Cortex of kidney (tissue), 1 donor: ENCODE data around the gene SKA1.
A peak's percentile ranks its signal among the peaks of the same experiment; 100 is the strongest.

Source experiments
- DNase-seq: peaks from one replicate; lab custom pipeline; 2025; lab: John Stamatoyannopoulos, UW

SKA1 gene, protein sequence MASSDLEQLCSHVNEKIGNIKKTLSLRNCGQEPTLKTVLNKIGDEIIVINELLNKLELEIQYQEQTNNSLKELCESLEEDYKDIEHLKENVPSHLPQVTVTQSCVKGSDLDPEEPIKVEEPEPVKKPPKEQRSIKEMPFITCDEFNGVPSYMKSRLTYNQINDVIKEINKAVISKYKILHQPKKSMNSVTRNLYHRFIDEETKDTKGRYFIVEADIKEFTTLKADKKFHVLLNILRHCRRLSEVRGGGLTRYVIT

DNA sequence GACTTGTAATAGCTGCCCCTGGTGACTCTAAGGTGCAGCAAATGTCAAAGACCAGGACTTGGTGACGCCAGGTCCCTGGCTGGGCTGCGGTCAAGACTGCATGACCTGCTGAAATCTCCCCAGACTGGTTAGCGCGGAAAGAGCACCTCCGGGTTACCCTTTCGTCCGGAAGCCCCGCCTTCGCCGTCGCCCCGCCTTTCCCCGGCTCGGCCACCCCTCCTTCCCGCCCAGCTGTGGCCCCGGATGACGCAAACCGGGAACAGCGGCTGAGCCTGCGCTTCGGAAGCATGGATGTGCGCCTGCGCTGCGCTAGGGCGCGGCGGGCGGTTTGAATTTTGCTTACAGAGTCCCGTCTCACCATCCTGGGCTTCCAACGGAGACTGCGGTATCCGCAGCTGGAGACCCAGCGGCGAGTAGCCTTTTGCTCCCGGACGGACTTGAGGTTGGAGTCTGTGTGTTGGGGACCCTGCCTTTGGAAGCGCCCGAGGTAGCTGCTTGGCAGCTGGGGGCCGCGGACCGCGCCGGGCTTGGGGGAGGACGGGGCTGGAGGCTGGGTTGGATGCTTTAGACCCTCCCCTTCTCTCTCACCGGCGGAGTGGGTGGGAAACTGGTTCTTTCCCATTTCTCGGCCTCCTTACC is at the start of gene SKA1:
Gene SKA1 (plus strand): TSS at position 294 of the 639 bp plus-strand sequence. CDS start 785 bp downstream, outside the sequence.
- peak; percentile 29 for DNase-seq

- DNase-seq: no peak
These were observed 46.9 kb upstream of the SKA1 start for GRCh38 chr18:50327983-50328382.

GRCh38 chr18:50330176-50330575 is 44.7 kb upstream of the SKA1 start:
- DNase-seq: no peak

GRCh38 chr18:50331691-50332090 is 43.2 kb upstream of the SKA1 start:
- no peak for DNase-seq

GRCh38 chr18:50334546-50335152 is 40.2 kb upstream of the SKA1 start:
- no peak for DNase-seq

GRCh38 chr18:50338122-50338521 is 36.7 kb upstream of the SKA1 start:
- no peak for DNase-seq

DNA sequence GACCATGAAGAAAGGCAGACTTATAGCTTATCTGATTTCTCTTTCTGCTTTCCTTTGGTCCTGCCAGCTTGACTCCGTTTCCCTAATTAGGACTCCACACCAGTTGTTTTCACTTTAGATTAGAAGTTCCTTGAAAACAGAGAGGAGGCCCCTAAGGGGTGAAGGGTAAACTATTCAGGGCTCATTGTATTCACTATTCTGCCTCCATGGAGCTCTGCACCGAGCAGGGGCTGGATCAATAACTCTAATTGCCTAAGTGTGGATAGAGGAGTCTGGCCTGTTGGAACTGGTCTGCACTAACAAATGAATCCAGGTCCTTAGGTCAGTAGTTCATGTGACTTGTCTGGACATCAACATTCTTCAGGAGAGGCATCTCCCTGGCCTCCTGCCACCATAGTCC is 36.1 kb upstream of the SKA1 start:
- DNase-seq: no peak

- no peak for DNase-seq
These were observed 34.8 kb upstream of the SKA1 start for GRCh38 chr18:50340078-50340477.

DNA sequence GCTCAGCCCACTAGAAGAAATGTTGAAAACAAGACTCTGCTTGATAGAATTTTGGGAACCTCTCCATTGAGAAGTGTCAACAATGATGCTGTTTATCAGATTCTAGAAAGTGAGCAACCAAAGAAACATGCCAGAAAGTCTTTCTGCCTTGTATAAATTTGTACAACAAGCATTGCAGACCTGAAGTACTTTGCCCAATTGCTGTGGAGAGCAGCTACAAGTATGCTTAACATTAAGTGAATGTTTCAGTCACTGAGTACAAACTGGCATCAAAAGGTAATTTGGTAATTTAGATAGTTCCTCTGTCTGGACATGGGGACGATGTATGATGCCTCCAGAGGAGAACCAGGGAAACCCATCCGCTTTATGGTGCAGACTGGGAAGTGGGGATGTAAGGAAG is 33.4 kb upstream of the SKA1 start:
- DNase-seq: no peak

- DNase-seq: no peak
These were observed 24.1 kb upstream of the SKA1 start for GRCh38 chr18:50350699-50351098.

DNA sequence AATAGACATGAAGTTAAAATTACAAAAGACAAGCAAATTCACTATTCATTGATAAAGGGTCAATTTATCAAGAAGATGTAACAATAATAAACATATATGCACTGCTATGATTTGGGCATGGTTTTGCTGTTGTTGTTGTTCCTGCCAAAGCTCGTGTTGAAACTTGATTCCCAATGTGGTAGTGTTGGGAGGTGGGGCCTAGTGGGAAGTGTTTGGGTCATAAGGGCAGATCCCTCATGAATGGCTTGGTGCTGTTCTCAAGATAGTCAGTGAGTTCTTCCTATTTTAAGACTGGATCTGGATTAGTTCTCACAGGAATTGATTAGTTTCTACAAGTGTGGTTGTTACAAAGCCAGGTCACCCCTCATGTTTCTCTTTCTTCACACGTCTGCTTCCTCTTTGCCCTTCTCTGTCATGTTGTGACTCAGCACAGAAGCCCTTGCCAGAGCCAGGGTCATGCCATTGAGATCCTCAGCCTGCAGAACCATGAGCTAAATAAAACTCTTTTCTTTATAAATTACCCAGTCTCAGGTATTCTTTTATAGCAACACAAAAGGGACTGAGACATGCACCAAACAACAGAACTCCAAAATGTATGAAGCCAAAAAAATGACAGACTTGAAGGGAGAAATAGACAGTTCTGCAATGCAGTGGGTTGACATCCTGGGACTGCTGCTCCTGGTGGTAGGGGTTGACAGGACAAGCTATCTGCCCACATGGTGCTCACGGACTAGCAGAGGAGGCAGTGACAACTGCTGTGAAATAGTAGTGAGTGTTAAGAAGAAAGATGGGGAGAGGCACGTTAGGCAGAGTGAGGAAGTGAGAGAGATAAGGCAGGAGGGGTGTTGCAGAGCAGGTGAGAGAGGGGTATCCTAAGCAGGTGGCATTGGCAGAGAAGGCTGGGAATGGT is 18.6 kb upstream of the SKA1 start:
- no peak for DNase-seq

DNA sequence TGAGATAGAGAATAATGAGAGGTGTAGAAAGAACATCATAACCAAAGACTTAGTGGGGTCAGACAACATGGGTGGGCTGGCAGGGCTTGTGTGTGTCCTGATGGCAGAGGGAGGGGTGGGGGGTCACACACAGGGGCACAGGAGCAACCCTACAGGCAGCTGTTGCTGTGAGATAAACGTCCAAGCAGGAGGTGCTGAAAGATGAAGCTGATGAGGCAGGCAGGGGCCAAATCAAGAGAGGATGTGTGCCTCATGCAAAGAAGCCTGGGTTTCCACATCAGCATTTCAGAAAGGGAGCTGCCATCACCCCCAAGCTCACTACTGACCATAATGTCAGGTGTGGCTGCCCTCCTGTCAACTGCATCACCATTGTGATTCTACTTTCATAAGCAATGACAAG is 16.0 kb upstream of the SKA1 start:
- no peak for DNase-seq

DNA sequence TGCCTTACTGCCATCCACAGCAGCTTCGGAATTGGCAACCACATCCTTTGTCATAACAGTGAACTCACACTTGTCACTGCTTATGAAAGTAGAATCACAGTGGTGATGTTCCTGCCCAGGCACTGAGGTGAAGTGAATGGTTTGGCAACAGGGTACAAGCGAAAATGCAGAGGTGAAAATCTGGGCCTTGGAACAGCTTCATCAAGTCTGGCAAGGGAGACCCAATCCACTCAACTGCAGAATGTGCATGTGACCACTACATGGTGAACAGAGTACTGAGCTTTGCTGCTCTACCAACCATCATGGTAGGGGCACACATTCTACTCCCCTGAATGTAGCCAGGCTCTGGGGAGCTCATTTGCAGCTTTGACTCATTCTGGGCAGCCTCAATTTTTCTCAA is 15.0 kb upstream of the SKA1 start:
- DNase-seq: no peak

GRCh38 chr18:50360611-50361010 is 14.2 kb upstream of the SKA1 start:
- DNase-seq: no peak

- no peak for DNase-seq
These were observed 5.2 kb upstream of the SKA1 start for GRCh38 chr18:50369672-50370071.

DNA sequence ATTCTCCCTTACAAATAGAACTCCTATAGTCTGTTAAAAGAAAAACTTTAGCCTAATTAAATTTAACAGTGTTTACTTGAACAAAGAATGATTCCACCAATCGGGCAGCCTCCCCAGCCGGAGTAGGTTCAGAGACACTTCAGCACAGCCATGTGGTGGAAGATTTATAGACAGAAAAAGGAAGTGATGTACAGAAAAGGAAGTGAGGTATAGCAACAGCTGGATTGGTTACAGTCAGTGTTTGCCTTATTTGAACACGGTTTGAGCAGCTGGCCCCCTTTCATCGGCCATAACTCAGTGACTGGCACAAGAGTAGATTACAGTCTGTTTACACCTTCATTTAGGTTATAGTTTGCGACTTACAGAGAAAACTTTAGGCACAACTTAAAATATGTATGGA is 2.1 kb upstream of the SKA1 start:
- no peak for DNase-seq

DNA sequence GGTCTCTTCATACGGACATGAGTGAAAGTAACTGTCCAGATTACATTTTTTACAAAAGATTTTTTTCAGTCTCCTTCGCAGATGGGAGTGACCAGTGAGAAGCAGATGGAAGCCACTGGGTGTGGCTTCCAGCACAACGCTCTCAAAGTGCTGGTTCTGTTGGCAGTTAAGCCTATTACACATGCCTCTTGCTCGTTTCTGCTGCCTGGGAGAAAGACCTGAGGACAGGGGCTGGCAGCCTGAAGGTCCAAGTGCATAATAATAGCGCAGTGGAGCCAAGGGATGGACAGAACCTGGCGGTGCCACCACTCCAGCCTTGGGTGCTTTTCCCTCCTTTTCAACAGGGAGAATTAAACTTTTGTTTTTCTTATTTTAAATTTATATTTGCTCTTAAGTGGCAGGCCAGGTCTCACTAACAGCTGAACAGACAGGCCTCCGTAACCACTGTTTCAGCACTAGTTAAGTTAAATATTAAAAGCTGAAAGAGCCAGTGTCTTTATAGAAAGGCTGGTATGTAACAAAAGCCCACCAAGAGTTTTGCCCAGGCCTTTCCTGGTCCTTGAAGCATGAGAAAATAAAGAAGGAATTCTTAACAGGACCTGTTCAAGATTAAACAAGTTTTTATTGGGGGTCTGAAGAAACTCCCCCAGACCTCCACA is 1.2 kb upstream of the SKA1 start:
- no peak for DNase-seq

- DNase-seq: no peak
These were observed 560 bp upstream of the SKA1 start for GRCh38 chr18:50374220-50374752.

DNA sequence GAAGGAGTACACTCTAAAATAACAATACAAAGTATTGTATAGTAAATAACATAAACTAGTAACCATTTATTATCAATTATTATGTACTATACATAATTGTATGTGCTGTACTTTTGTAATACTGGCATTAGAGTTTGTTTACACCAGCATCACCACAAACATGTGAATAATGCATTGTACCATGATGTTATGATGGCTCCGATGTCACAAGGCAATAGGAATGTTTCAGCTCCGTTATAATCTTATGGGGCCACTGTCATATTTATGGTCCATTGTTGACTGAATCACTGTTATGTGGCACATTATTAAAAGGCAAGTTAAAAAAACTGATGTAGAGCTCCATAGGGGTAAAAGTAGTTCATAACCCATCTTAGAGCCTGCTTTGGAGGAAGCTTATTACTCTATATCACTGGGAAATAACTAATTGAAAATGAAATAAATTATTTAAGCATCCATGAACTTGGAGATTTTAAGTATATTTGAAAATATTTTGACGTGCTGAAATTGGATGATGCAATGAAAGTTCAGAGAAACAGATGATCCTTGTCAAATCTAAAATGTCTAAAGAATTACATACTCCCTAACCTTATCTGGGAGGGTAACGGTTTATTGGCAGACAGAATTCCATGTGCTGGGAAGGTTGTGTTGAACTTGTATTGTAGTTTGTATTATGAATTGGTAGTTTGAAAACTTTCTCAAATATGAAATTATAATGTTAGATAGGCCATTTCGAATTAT is 2.4 kb downstream of the SKA1 start:
- no peak for DNase-seq

DNA sequence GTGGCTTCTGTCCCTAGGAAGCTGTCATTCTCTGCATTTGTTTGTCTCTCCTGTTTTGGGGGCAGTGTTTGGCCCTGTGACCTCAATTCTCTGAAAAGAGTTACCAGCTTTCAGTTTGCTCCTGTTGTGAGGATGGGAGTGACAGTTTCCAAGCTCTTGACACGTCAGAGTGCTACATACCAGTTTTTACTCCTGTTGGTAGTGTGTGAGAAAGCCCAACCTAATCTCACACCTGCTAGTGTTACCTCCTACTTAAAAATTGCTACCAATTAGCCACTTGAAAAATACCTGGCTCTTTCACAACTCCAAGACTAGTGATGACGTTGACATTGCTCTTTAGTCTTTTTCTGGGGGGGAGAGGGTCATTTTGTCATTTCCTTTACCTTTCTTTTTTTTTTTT is 14.1 kb downstream of the SKA1 start:
- no peak for DNase-seq

DNA sequence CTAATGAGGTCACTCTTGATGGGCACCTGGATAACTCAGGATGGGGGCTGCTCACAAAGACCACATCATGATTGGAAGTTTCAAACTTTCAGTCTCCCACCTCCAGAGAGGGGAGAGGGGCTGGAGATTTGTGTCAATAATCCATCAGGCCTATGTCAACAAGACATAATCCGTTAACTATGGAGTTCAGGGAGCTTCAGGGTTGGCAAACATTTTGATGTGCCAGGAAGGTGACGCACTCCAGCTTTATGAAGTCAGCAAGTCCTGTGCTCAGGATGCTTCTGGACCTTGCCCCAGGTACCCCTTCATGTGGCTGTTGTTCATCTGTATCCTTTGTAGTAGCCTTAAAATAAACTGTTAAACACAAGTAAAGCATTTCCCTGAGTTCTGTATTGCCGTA is 19.0 kb downstream of the SKA1 start:
- DNase-seq: no peak
